Measurements from ENCODE around the gene EEF2KMT. TPM values are rescaled to one million over a fixed set of nuclear protein-coding genes. Genes with fewer than 3 reads are reported as not detected.

The EEF2KMT gene
- total and polyA plus RNA-seq, 2 of the 13 experiments (the other 11 are each of a cell fraction or from before 2014, with no cell fraction given), result 10.7 to 26.9 TPM

- TF ChIP-seq ZNF513 (CRISPR knock-in tag; conservative IDR thresholded peaks at IDR 0.05) (no peak), ZNF296 (CRISPR knock-in tag; conservative IDR thresholded peaks at IDR 0.05) (no peak), ZNF746 (CRISPR knock-in tag; IDR thresholded peaks at IDR 0.05) (no peak), TERF1 (CRISPR knock-in tag; IDR thresholded peaks at IDR 0.05) (no peak), ZNF451 (CRISPR knock-in tag; IDR thresholded peaks at IDR 0.05) (no peak), FOXK2 (IDR thresholded peaks at IDR 0.05) (peak; percentile 10; the same call in 1 of the 2 replicates), ZSCAN5A (CRISPR knock-in tag; IDR thresholded peaks at IDR 0.05; ENCODE audit: borderline replicate concordance) (no peak), KDM2A (CRISPR knock-in tag; IDR thresholded peaks at IDR 0.05; ENCODE audit: borderline replicate concordance, low read depth) (no peak), ZFP37 (CRISPR knock-in tag; IDR thresholded peaks at IDR 0.05; ENCODE audit: borderline replicate concordance) (0 out of 2 replicates have a peak, but pooled peaks have one; percentile 24), ZNF530 (CRISPR knock-in tag; IDR thresholded peaks at IDR 0.05; ENCODE audit: low read depth) (no peak), ZNF234 (CRISPR knock-in tag; conservative IDR thresholded peaks at IDR 0.05) (no peak), ZNF331 (CRISPR knock-in tag; IDR thresholded peaks at IDR 0.05) (peak; percentile 93), ZNF552 (CRISPR knock-in tag; IDR thresholded peaks at IDR 0.05; ENCODE audit: borderline replicate concordance) (no peak), AHDC1 (CRISPR knock-in tag; IDR thresholded peaks at IDR 0.05; ENCODE audit: borderline replicate concordance) (peak; percentile 96), ETV6 (CRISPR knock-in tag; conservative IDR thresholded peaks at IDR 0.05) (0 out of 2 replicates have a peak, but pooled peaks have one; percentile 56), CTCF (CRISPR knock-in tag; IDR thresholded peaks at IDR 0.05) (0 out of 2 replicates have a peak, but pooled peaks have one; percentile 3)
Observed at GRCh38 chr16:5143761-5144620, 46.4 kb upstream of the EEF2KMT start (continued).
